UCSD-AML1 (cell line): ENCODE measurements around the gene OAF.

Experiments used
- DNase-seq: peaks from one replicate; lab custom pipeline; 2025; ENCODE audit not compliant: unreplicated experiment; lab: John Stamatoyannopoulos, UW

OAF gene

GRCh38 chr11:120182790-120183491 is 27.9 kb upstream of the OAF start:
- DNase-seq, result peak; percentile 54

GRCh38 chr11:120183701-120184141 is 27.1 kb upstream of the OAF start:
- DNase-seq, result no peak

GRCh38 chr11:120184371-120184945 is 26.4 kb upstream of the OAF start:
- no peak for DNase-seq

GRCh38 chr11:120184946-120185705 is 25.7 kb upstream of the OAF start:
- DNase-seq, result no peak

- no peak for DNase-seq
Measured at GRCh38 chr11:120185706-120186455, 25.0 kb upstream of the OAF start.

- no peak for DNase-seq
Measured at GRCh38 chr11:120186456-120186773, 24.4 kb upstream of the OAF start.

- no peak for DNase-seq
Measured at GRCh38 chr11:120186774-120187591, 23.8 kb upstream of the OAF start.

- DNase-seq, result no peak
Measured at GRCh38 chr11:120188371-120188770, 22.5 kb upstream of the OAF start.

- no peak for DNase-seq
Measured at GRCh38 chr11:120188811-120189455, 21.9 kb upstream of the OAF start.

- no peak for DNase-seq
Measured at GRCh38 chr11:120191058-120191457, 19.8 kb upstream of the OAF start.

- no peak for DNase-seq
Measured at GRCh38 chr11:120192831-120193625, 17.8 kb upstream of the OAF start.

GRCh38 chr11:120194166-120194565 is 16.7 kb upstream of the OAF start:
- no peak for DNase-seq

GRCh38 chr11:120195601-120196320 is 15.1 kb upstream of the OAF start:
- no peak for DNase-seq

- DNase-seq, result no peak
Measured at GRCh38 chr11:120196826-120197225, 14.0 kb upstream of the OAF start.

GRCh38 chr11:120197251-120197891 is 13.5 kb upstream of the OAF start:
- DNase-seq, result no peak

GRCh38 chr11:120197977-120198376 is 12.9 kb upstream of the OAF start:
- no peak for DNase-seq

- no peak for DNase-seq
Measured at GRCh38 chr11:120198403-120198786, 12.4 kb upstream of the OAF start.

GRCh38 chr11:120198787-120199469 is 11.9 kb upstream of the OAF start:
- DNase-seq, result no peak
